NB4 (cell line): ENCODE data around the gene ENAH.

ENCODE experiments used
- CTCF ChIP-seq: IDR thresholded peaks from one replicate; pipeline ENCODE4 v1.5.1; 2012; ENCODE audit warnings: low read depth, low read length
- MYC ChIP-seq: IDR thresholded peaks from 2 replicates; pipeline ENCODE4 v1.6.1; 2011; ENCODE audit warnings: low read depth, low read length
- POLR2A ChIP-seq: IDR thresholded peaks from 2 replicates; pipeline ENCODE4 v1.6.1; 2011; ENCODE audit warnings: mild to moderate bottlenecking; ENCODE audit not compliant: insufficient read length; ENCODE audit errors: extremely low read depth

- TF ChIP-seq CTCF (no peak), MYC (no peak), POLR2A (no peak)
These were observed 128.4 kb downstream of the ENAH start for GRCh38 chr1:225524570-225524969.
